ENCODE data around the gene ITSN1.
"Not testable (repeated sequence)": the region's sequence is repeated elsewhere in the genome, so short reads cannot be mapped to it uniquely, and the experiment has no call there.

ITSN1 gene

DNA sequence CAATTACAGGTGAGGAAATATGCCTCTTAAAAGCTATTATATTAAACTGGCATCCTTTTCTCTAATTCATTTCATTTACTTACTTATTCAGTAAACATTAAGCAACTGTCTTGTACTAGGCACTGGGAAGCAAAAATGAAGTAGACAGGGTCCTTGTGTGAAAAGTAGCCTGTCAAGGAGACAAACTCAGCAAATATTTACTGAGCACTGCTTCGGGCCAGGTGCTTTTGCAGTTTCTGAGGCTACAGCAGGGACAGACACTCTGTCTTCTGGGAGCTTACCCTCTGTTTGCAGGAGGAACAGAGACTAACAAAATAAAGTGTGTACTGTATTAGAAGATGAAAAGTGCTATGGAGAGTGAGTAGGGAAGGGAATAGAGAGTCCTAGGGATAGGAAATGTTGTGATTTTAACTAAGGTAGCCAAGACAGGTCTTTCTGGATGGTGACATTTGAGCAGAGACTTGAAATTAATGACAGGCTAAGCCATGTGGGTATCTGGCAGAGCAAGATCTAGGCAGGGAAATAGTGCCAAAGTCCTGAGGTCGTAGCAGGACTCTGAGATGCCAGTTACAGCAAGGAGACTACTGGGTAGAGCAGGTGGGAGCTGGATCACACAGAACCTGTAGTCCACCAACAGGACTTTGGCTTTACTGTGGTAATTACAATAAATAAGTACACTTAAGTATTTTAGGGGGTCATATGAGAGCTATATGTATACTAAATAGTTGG lies 133.0 kb downstream of the ITSN1 start:
- no peak for DNase-seq

DNA sequence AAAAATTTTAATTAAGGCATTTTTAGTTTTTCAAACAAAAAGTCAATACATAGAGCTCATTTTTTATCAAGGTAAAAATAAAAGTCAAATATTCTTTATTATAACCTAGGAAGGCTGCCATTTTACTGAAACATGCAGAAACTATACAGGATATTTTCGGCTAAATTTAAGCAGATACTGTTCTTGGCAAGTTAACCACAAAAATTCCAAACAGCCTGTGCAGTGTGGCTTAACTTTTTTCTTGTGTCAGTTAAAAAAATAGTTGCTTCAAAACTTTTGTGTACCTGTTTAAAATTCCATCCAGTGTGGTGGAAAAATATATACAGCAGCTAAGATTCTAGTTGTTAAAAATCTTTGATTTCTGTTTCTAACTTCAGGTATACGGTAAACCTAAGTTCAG lies 138.3 kb downstream of the ITSN1 start:
- DNase-seq = no peak

DNA sequence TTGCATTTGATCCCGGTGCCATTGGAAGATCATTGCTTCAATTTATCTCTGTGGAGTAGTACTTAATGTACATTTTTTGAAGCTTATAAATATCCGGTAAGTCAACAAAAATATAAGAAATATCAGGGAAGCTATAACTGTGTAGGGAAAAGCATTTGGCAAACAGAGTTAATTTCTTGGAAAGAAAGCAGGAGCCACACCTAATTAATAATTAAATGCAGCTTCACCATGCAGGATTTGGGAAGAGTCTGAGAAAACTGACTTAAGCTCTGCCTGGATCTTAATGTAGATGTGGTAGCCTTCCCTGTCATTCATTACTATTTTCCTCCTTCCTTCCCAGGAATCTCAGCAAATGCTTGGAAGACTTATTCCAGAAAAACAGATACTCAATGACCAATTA lies 138.8 kb downstream of the ITSN1 start:
- no peak for DNase-seq

DNA sequence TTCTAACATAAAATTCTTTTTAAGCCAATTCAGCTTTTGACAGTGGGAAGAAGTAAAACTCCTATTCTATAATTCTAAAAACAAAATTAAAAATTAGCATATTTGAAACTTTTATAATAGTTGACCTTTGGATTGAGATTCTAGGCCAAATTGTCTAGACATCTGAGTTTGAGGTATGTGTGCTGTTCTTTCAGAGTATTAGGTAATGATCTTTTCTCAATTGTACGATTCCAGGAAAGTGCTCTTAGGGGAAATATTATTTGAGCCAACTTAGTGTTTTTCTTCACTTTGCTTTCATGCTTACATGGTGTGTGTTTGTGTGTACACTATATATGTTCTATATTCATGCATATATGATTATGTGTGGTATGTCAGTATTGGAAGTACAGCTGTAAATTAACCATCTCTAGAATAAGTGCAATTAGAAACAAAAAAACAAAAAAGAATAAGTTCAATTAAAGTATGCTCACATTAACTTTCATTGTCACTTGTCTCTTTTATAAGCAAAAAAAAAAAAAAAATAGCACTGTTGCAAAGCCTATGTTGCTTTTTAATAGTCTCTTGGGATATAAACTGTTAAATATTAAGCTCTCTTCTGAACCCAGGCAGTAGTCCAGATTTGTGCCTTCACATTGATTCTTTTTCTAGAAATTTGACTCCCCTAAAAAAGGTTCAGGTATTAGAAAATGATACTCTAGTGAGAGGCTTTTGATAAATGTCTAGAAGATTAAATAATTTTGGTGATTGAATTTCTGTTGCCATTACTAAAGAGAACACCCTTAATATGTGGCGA lies 141.1 kb downstream of the ITSN1 start:
- no peak for DNase-seq

DNA sequence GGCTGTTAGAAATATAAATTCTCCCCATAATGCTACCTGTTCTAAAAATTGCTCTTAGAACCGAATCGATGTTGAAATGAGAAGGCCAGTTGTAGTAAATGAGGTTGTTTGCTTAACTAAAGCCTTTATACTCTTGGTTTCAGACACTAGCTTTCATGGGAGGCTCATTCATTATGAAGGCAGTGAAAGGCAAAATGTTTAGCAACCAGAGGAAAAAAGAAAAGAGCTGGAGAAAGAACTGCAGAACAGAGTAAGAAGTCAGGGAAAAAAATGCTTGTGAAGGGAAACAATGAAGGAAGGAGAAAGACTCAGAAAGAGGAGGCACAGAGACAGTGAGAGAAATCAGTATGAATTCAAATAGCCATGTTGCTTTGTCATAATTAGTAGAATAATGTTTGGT lies 145.1 kb downstream of the ITSN1 start:
- no peak for DNase-seq

DNA sequence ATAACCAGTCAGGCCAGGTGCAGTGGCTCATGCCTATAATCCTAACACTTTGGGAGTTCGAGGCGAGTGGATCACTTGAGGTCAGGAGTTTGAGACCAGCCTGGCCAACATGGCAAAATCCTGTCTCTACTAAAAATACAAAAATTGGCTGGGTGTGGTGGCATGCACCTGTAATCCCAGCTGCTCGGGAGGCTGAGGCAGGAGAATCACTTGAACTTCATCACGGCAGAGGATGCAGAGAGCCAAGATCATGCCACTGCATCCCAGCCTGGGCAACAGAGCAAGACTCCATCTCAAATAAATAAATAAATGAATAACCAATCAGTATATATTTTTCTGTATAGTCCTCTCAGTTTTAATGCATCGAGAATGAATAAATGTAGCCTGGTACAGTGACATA lies 146.1 kb downstream of the ITSN1 start:
- not testable (repeated sequence) for DNase-seq

DNA sequence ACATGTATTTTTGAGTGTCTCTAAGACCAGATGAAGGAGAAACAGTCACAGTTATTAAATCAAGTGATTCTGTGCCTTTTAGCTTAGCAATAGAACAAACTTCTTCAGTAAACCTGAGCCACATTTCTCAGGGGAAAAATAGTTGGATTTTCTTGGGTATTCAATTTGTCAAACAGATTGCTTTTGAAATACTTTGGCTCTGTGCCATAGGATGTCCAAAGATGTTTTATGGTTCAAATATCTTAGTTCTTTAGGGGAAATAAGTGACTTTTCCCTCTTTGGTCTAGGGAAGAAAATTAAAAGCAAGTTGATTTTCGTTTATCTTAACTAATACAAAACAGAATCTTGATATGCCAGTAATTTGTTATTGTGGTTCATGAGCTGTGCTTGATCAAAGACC lies 147.4 kb downstream of the ITSN1 start:
- DNase-seq = no peak

DNA sequence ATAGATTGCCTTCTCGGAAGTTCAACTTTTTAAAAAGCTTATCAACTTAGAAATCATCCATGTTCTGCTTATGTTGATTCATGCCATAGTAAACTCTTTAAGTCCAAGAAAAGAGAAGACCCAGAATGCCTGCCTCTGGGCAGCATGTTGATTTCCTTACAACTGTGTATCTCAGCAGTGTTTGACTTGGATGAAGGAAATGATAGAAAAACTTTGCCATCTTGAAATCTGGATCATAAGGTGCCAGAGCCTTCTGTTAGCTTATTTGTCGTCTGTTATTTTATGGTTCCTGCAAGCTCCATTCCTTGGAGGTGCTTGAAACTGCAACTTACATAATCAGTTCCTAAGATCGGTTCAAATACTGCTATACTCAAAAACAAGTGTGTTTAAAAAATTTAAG lies 148.8 kb downstream of the ITSN1 start:
- DNase-seq = no peak

DNA sequence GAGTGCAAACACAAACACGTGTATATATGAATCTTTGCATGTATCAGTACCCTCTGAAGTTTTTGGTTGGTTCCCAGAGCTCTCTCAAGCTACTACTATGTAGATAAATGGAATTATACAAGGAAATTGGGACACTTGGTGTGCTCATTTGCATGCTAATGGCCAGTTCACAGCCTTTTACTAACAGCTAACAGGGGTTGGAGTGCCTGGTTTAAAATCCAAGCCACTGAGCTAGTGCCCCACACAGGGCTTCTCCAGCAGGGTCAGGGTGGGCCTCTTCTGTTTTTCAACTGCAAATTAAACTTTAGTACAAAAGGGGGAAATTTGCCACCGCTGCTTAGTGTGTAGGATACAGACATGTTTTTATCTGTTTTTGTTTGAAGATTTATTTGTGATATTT lies 152.3 kb downstream of the ITSN1 start:
- no peak for DNase-seq

DNA sequence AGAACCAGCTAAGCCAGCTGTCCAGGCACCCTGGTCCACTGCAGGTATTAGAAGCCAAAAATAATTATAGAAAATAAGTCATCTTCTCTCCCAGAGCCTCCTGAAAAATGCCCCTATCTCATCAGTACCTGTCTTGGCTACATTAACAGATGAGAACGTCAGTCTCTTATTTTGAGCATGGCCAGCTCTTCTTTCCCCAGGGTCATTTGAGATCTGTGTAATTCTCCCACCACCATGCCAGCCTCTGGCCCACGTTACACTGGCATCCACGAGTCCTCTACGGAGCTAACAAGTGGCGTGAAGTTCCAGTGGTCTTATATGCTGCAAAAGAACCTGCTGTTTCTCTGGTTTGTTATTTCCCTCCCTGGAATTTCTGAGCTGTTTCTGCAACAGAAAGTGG lies 155.3 kb downstream of the ITSN1 start:
- no peak for DNase-seq

DNA sequence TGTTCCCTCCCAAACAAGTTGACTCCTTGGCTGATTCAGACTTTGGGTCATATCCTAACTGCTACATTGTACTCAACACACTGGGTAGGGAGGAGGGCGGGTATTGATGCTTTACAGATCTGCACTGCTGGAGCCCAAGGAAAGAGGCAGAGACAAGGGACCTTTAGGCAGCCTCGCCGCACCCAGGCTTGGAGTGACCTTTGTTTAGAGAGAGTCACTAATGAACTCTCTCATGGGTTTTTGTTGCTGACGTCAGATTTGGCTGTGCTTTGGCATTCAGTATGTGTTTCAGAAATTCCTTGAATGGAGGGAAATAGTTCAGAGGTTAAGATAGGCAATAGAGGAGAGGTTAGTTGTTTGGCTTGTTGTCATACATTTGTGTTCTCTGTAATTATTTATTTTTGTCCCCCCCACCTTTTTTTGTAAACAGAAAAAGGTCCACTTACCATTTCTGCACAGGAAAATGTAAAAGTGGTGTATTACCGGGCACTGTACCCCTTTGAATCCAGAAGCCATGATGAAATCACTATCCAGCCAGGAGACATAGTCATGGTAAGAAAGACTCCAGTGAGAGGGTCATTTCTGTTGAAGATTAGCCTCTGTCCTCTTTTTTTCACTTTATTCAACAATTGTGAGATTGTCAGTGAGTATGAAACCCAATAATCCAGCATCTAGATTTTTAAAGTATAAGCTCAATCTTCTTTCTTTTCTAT lies 157.2 kb downstream of the ITSN1 start:
- no peak for DNase-seq

DNA sequence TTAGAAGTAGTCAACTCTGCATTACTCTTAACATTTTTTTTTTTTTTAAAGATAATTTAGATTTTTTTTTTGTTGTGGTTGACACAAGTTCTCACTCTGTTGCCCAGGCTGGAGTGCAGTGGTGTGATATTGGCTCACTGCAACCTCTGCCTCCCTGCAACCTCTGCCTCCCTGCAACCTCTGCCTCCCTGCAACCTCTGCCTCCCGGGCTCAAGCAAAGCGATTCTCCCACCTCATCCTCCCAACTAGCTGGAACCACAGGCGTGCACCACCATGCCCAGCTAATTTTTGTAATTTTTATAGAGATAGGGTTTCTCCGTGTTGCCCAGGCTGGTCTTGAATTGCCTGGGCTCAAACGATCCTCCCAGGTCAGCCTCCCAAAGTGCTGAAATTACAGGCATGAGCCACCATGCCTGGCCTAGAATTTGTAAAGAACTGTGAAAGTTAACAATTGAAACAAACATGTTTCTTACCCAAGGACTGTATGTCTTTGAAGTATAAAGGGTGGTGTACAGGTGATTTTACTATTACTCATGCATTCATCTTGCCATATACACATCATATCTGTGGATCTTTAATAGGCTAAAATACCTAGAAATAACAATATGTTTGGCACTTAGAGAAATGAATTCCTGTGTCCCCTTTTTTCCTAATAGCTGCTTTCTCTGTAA lies 158.6 kb downstream of the ITSN1 start:
- DNase-seq = no peak

DNA sequence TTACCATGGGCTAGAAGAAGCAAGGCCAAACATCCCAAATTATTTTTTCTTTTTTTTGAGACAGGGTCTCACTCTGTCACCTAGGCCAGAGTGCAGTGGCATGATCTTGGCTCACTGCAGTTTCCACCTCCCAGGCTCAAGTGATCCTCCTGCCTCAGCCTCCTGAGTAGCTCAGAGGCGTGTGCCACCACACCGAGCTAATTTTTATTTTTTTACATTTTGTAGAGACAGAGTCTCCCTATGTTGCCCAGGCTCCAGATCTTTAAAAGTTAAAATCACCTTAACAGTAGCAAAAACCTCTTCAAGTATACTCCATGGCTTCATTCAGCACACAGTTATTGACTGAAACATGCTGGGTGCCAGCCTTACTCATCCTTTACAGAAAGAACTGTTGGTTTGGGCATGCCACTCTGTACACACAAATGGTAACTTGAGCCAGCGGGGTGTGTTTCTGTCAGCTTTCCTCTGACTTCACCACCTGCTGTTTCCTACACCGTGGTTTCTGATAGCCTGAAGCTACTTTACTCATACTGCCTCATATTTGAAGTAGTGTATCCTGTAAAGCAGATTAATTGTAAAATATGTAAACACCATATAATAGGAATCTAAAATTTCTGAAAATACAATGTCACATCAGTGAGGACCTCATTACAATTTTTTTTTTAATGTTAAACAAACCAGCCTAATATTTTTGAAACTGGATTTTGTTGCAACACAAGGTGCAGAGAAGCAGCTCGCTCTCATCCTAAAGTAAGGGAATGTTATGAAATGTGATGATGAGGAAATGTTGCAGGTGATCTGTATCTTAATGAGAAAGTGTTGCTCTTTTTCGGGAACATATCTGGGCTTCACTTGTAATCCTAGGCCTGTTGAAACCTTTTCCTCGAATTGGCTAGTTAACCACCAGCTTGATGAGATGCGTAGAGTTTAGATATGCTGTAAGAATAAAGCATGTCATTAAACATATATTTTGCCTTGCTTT lies 159.4 kb downstream of the ITSN1 start:
- peak; percentile 86 for DNase-seq

DNA sequence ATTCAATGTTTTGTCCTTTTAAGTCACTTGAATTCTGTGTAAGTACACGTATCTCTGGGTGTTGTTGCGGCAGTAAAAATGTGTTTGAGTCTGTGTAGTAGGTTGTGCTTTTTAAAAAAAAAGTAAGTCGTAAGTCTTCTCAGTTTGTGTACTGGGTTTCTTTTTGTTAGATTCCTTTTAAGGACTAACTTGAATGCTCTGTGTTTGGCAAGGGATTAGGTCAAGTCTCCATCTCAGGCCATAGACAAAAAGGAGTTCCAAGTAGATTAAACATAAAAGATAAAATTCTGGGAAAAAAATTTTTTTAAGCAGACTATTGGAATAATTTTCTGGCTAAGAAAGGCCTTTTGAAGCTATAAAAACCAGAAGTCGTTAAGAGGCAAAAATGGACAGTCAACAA lies 160.2 kb downstream of the ITSN1 start:
- no peak for DNase-seq

DNA sequence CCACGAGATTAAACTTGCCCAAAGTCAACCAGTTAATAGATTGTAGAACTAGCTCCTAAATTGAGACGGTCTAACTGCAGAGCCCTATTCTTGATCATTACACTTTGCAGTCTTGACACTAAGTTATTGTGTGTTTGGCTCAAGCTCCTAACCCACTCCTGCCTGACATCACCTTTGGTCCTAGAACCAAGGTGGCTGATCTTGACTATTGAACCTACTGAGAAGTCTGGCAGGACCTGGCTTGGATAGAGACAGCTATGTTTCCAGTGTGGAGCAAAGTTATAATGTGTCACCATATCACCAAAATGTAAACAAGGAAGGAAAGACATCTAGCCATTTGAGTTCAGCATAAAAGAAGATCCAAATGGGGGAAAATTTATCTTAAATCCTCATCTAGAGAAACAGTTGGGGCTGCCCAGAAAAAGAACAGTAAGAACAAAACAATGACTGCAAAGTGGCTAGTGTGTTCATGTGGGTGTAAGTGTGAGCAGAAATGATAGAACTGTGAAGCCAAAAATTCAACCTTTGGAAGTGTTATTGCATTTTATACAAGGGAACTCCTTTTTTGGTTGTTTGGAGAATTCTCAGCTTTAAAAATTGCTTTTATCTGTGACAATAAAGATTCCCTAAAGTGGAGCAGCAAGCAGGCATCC lies 166.5 kb downstream of the ITSN1 start:
- DNase-seq = no peak

DNA sequence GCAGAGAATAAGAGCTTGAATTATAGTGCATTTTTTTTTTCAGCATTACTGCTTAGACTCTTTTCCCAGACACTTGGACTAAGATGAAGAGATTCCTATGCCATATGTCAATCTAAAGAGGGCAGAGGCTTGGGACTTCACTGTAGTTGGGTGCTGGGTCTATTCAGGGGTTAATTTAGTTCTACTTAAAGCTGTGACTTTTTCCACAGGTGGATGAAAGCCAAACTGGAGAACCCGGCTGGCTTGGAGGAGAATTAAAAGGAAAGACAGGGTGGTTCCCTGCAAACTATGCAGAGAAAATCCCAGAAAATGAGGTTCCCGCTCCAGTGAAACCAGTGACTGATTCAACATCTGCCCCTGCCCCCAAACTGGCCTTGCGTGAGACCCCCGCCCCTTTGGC lies 168.5 kb downstream of the ITSN1 start:
- no peak for DNase-seq

DNA sequence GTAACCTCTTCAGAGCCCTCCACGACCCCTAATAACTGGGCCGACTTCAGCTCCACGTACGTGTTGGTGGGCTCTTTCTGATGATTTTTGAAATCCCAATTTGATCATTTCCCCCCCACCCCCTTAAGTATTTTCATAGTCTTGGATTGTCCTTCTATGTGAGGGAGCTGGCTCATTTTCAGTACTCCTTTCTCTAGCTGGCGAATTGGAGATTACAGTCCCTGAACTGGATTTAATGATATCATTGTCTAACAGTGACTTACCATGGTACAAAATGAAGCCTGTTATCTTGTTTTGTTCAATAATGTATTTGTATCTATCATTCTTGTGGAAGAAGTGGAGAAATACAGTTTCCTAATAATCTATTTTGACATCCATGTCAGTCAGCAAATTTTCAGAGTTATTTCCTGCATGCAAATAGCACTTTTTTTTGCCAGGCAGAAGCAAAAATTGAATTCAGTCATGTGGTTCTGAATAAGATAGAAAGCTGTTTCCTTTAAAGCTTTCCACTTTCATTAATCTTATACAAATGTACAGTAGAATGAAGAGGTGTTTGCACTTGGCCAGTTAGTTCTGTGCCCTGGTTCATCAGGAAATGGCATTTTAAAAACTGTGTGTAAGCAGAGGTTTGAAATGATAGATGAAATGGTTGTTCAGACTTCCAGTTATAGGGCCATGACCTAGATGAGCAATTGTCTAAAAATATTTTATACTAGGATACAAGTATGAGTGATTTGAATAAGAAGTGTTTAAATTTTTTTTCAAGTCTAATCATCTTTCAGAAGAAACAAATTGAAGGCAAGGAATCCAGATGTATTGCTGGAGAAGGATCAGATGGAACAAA lies 169.1 kb downstream of the ITSN1 start:
- DNase-seq = no peak

DNA sequence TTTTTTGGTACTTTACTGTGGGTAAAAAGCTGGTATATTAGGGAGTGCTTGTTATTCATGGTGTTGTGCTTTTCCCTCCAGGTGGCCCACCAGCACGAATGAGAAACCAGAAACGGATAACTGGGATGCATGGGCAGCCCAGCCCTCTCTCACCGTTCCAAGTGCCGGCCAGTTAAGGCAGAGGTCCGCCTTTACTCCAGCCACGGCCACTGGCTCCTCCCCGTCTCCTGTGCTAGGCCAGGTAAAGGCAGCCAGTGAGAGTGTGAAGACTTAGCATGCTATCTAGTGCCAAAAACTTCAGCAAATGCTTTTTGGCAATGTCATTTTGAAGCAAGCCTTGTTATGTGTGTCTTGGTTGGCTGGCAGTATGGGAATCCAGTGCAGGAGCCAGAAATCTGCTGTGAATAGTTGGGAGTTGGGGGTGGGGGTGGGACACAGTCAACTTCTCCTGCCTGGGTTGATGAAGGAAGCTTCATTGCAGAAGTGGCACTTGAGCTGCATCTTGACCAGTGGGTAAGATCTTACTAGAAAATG lies 171.6 kb downstream of the ITSN1 start:
- DNase-seq = no peak

DNA sequence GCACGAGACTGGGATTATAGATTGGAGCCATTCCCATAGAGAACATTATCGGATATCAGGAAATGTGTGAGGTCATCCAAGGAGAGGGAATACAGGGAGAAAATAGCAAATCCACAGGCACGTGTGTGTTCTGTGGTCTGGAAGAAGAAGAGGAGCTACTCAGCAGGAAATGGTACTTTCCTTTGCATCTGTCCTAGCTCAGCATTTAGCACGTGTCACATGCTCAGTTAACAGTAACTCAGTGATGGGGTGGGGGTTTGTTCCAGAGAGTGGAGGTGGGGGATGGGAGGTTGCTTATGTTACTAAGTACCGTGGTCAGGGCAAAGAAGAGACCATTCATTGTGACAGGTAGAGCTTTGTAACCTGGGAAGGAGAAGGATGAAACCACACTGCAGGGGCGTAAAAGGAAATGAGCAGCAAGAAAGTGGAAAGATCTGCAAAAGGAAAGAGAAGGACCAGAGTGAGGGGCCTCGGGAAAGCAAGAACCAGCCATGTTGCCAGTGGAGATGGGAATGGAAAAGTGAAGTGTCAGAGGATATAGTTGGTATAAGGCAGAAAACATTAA lies 172.9 kb downstream of the ITSN1 start:
- no peak for DNase-seq

DNA sequence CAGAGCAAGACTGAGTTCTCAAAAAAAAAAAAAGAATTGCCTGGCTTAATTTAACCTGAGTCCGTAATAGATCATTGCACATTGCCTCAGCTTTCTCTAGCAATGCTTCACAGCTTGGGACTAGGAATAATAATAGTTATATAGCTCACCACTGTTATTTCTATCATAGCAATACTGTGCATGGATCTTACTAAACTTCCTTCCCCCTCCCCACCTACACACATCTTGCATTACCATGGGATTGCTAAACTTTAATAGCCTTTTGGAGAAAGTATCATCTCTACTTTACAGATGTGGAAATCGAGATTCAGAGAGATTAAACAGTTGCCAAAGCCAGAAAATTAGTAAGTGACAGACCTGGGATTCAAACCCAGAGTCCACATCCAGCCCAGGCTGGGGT lies 173.9 kb downstream of the ITSN1 start:
- no peak for DNase-seq
